Liver (tissue), 9 donors: ENCODE results near the gene STK32C. TPM values are rescaled to one million over a fixed set of nuclear protein-coding genes. Genes with fewer than 3 reads are reported as not detected.

Source experiments
- DNase-seq: peaks from one replicate; pipeline ENCODE4 v3.0.0-alpha.2; 2017; ENCODE audit warnings: low spot score
- H3K27ac ChIP-seq, 2 donors: one replicate each; pipeline ENCODE4 v1.7.0; 2013; ENCODE audit warnings: inconsistent platforms in 2 of 2, low read length in 2 of 2, control low read depth in 1 of 2, low read depth in 1 of 2, mild to moderate bottlenecking in 1 of 2
- H3K27me3 ChIP-seq, 4 donors: one replicate each; pipeline versions ENCODE4 v1.6.1 to v1.7.0; 2013; ENCODE audit warnings: low read length in 3 of 4, inconsistent platforms in 1 of 4, mild to moderate bottlenecking in 1 of 4, moderate library complexity in 1 of 4; ENCODE audit not compliant: control insufficient read depth in 4 of 4, insufficient read depth in 4 of 4
- H3K36me3 ChIP-seq, 4 donors: one replicate each; pipeline versions ENCODE4 v1.6.1 to v1.7.0; 2013; ENCODE audit warnings: low read length in 3 of 4, mild to moderate bottlenecking in 3 of 4, low read depth in 1 of 4, moderate library complexity in 1 of 4; ENCODE audit not compliant: control insufficient read depth in 4 of 4, insufficient read depth in 3 of 4
- H3K4me1 ChIP-seq, 4 donors: one replicate each; pipeline versions ENCODE4 v1.6.1 to v1.7.0; 2013; ENCODE audit warnings: low read length in 3 of 4, mild to moderate bottlenecking in 3 of 4, moderate library complexity in 1 of 4; ENCODE audit not compliant: control insufficient read depth in 4 of 4, insufficient read depth in 4 of 4
- H3K4me3 ChIP-seq, 3 donors: one replicate each; pipeline versions ENCODE4 v1.6.1 to v1.7.0; 2013; ENCODE audit warnings: low read length in 3 of 3, control low read depth in 1 of 3, low read depth in 1 of 3, mild to moderate bottlenecking in 1 of 3
- H3K9ac ChIP-seq, 2 donors: one replicate each; pipeline ENCODE4 v1.7.0; 2013; ENCODE audit warnings: low read length in 2 of 2, mild to moderate bottlenecking in 2 of 2, moderate library complexity in 2 of 2, control low read depth in 1 of 2, low read depth in 1 of 2
- H3K9me3 ChIP-seq, 4 donors: one replicate each; pipeline versions ENCODE4 v1.6.1 to v1.7.0; 2013; ENCODE audit warnings: low read length in 3 of 4; ENCODE audit not compliant: control insufficient read depth in 4 of 4
- ATF3 ChIP-seq: IDR thresholded peaks from 2 replicates; pipeline ENCODE4 v1.6.1; 2016; ENCODE audit warnings: antibody characterized with exemption
- CTCF ChIP-seq: fragments of 150-350 bp; IDR thresholded peaks from 2 replicates; pipeline ENCODE4 v1.5.1; 2017; ENCODE audit warnings: improper control_type of control experiment, low read depth, low read length; ENCODE audit not compliant: missing input control
- EGR1 ChIP-seq, 2 donors: IDR thresholded peaks; 2 replicates each; pipeline ENCODE4 v1.6.1; 2016 to 2018; ENCODE audit warnings: antibody characterized with exemption in 2 of 2, low read depth in 2 of 2
- FOXA1 ChIP-seq: IDR thresholded peaks from 2 replicates; pipeline ENCODE4 v1.6.1; 2016; ENCODE audit warnings: antibody characterized with exemption
- FOXA2 ChIP-seq: IDR thresholded peaks from 2 replicates; pipeline ENCODE4 v1.6.1; 2016; ENCODE audit warnings: antibody characterized with exemption
- GABPA ChIP-seq, 2 donors: IDR thresholded peaks in 1 of 2; conservative IDR thresholded peaks in 1 of 2; 2 replicates each; pipeline ENCODE4 v1.6.1; 2016; ENCODE audit warnings: antibody characterized with exemption in 2 of 2, mild to moderate bottlenecking in 1 of 2, moderate library complexity in 1 of 2
- HNF4A ChIP-seq, 2 donors: conservative IDR thresholded peaks; 2 replicates each; pipeline ENCODE4 v1.6.1; 2016; ENCODE audit warnings: antibody characterized with exemption in 2 of 2, mild to moderate bottlenecking in 2 of 2
- HNF4G ChIP-seq: IDR thresholded peaks from 2 replicates; pipeline ENCODE4 v1.6.1; 2016; ENCODE audit warnings: antibody characterized with exemption
- JUND ChIP-seq, 2 donors: IDR thresholded peaks; 2 replicates each; pipeline ENCODE4 v1.6.1; 2016; ENCODE audit warnings: antibody characterized with exemption in 2 of 2
- MAX ChIP-seq: IDR thresholded peaks from 2 replicates; pipeline ENCODE4 v1.6.1; 2016; ENCODE audit warnings: antibody characterized with exemption
- NR2F2 ChIP-seq: IDR thresholded peaks from 2 replicates; pipeline ENCODE4 v1.6.1; 2016; ENCODE audit warnings: antibody characterized with exemption
- RAD21 ChIP-seq, 2 donors: IDR thresholded peaks; 2 replicates each; pipeline ENCODE4 v1.6.1; 2016; ENCODE audit warnings: antibody characterized with exemption in 2 of 2, mild to moderate bottlenecking in 2 of 2
- REST ChIP-seq: IDR thresholded peaks from 2 replicates; pipeline ENCODE4 v1.6.1; 2016; ENCODE audit warnings: antibody characterized with exemption, mild to moderate bottlenecking
- RXRA ChIP-seq, 2 donors: IDR thresholded peaks; 2 replicates each; pipeline ENCODE4 v1.6.1; 2017 to 2018; ENCODE audit warnings: antibody characterized with exemption in 2 of 2, mild to moderate bottlenecking in 1 of 2
- SP1 ChIP-seq: IDR thresholded peaks from 2 replicates; pipeline ENCODE4 v1.6.1; 2018; ENCODE audit warnings: antibody characterized with exemption, mild to moderate bottlenecking
- TAF1 ChIP-seq: conservative IDR thresholded peaks from 2 replicates; pipeline ENCODE4 v1.6.1; 2016; ENCODE audit warnings: antibody characterized with exemption, mild to moderate bottlenecking
- YY1 ChIP-seq: IDR thresholded peaks from 2 replicates; pipeline ENCODE4 v1.6.1; 2016; ENCODE audit warnings: antibody characterized with exemption, mild to moderate bottlenecking
- ZBTB33 ChIP-seq: IDR thresholded peaks from 2 replicates; pipeline ENCODE4 v1.6.1; 2016; ENCODE audit warnings: antibody characterized with exemption
- WGBS: extraction: QIAGEN DNeasy Blood & Tissue Kit; methylation state at CpG from one replicate; pipeline ENCODE4 v1.1.7; 2013; 5-methylcytosine and 5-hydroxymethylcytosine counted together
- polyA plus RNA-seq, 2 donors: library from polyadenylated mRNA; stranded (reverse) in 1 of 2; unstranded in 1 of 2; fragments of 200-250 nt in 1 of 2; fragments of >200 nt in 1 of 2; fragmentation: Nextera tagmentation in 1 of 2; extraction: Ambion mirVana in 1 of 2; gene quantifications; one replicate each; pipeline versions ENCODE4 v1.2.1 to v1.2.3, GENCODE V29; 2013 to 2015
- total RNA-seq, 2 donors: library from RNA; depleted of rRNA; stranded (reverse); fragments of >200 nt; gene quantifications; one replicate each; pipeline ENCODE4 v1.2.3, GENCODE V29; 2014
- donor health status: healthy.
- donor health status: healthy.
- donor health status: healthy.
- donor health status: healthy.
- donor health status: healthy.

Gene STK32C
- total and polyA plus RNA-seq, 4 donors = 1.8 to 4.6 (median 2.2) TPM

GRCh38 chr10:132275426-132276178 lies 32.1 kb downstream of the STK32C start:
- no peak for DNase-seq
- no peaks in the 10 kb centered on the region for H3K9me3 ChIP-seq
- TF ChIP-seq FOXA2 (no peak), CTCF (no peak), TAF1 (no peak), RXRA (IDR thresholded peaks at IDR 0.05) (no peak)
- no peaks in the 10 kb centered on the region for H3K36me3 ChIP-seq
- H3K4me1 ChIP-seq = no peaks in the 10 kb centered on the region
- 91% methylated on average over 26 of the region's 26 CpGs for WGBS
- H3K27ac ChIP-seq = no peak overlapping the region
- H3K27me3 ChIP-seq = no peaks in the 10 kb centered on the region
- H3K9ac ChIP-seq = no peak overlapping the region
- no peak overlapping the region for H3K4me3 ChIP-seq

- DNase-seq = no peak
- Histone ChIP-seq H3K4me1 (no peaks in the 10 kb centered on the region), H3K9me3 (no peaks in the 10 kb centered on the region), H3K36me3 (no peaks in the 10 kb centered on the region), H3K4me3 (no peak overlapping the region), H3K27ac (no peak overlapping the region), H3K27me3 (no peaks in the 10 kb centered on the region), H3K9ac (no peak overlapping the region)
- 86% methylated on average over 9 of the region's 9 CpGs for WGBS
- TF ChIP-seq TAF1 (no peak), NR2F2 (no peak), HNF4G (no peak), RAD21 (IDR thresholded peaks at IDR 0.05) (no peak), CTCF (no peak), ZBTB33 (no peak), JUND (IDR thresholded peaks at IDR 0.05) (no peak), REST (no peak), RXRA (IDR thresholded peaks at IDR 0.05) (no peak), FOXA1 (no peak), YY1 (no peak), GABPA (IDR thresholded peaks at IDR 0.05 in 1 of 2, conservative IDR thresholded peaks at IDR 0.05 in 1 of 2) (no peak), SP1 (no peak), HNF4A (conservative IDR thresholded peaks at IDR 0.05) (no peak), FOXA2 (no peak), ATF3 (no peak), MAX (no peak), EGR1 (IDR thresholded peaks at IDR 0.05; ENCODE audit: low read depth in 2 of 2) (no peak)
These were observed 32.8 kb downstream of the STK32C start for GRCh38 chr10:132274986-132275385.
